Measurements from ENCODE around the gene GUK1. TPM values are rescaled to one million over a fixed set of nuclear protein-coding genes. Genes with fewer than 3 reads are reported as not detected.
A peak's percentile ranks its signal among the peaks of the same experiment; 100 is the strongest.

Gene GUK1
- total RNA-seq, 4 donors from 2014 or later = 234 to 504 (median 299) TPM

DNA sequence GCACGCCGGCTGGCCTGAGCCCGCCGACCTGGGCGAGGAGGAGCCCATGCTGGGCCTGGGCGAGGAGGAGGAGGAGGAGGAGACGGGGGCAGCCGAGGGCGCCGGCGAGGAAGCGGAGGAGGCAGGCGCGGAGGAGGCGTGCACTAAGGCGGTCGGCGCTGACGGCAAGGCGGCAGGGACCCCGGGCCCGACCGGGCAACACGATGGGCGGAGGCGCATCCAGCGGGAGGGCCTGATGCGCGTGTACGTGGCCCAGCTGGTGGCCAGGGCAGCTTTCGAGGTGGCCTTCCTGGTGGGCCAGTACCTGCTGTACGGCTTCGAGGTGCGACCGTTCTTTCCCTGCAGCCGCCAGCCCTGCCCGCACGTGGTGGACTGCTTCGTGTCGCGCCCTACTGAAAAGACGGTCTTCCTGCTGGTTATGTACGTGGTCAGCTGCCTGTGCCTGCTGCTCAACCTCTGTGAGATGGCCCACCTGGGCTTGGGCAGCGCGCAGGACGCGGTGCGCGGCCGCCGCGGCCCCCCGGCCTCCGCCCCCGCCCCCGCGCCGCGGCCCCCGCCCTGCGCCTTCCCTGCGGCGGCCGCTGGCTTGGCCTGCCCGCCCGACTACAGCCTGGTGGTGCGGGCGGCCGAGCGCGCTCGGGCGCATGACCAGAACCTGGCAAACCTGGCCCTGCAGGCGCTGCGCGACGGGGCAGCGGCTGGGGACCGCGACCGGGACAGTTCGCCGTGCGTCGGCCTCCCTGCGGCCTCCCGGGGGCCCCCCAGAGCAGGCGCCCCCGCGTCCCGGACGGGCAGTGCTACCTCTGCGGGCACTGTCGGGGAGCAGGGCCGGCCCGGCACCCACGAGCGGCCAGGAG lies 18.3 kb downstream of the GUK1 start:
- Histone ChIP-seq H3K27ac (no peak overlapping the region), H3K4me3 (no peak overlapping the region), H3K4me1 (peaks cover 0 to 62% (median 8%) of the 10 kb centered on the region in 3 donors), H3K36me3 (no peaks in the 10 kb centered on the region), H3K27me3 (peaks cover 20% of the 10 kb centered on the region), H3K9me3 (no peaks in the 10 kb centered on the region)
- ATAC-seq = no peak
- 50% methylated on average over 2 of the region's 98 CpGs; no CpG with 5 or more reads in 1 of the 2 donors for WGBS, 2 donors (ENCODE audit: low coverage in 1 of 2)
- TF ChIP-seq CTCF (IDR thresholded peaks at IDR 0.05) (no peak), POLR2A (IDR thresholded peaks at IDR 0.05) (no peak), EP300 (IDR thresholded peaks at IDR 0.05) (no peak), POLR2AphosphoS5 (IDR thresholded peaks at IDR 0.05) (no peak)

DNA sequence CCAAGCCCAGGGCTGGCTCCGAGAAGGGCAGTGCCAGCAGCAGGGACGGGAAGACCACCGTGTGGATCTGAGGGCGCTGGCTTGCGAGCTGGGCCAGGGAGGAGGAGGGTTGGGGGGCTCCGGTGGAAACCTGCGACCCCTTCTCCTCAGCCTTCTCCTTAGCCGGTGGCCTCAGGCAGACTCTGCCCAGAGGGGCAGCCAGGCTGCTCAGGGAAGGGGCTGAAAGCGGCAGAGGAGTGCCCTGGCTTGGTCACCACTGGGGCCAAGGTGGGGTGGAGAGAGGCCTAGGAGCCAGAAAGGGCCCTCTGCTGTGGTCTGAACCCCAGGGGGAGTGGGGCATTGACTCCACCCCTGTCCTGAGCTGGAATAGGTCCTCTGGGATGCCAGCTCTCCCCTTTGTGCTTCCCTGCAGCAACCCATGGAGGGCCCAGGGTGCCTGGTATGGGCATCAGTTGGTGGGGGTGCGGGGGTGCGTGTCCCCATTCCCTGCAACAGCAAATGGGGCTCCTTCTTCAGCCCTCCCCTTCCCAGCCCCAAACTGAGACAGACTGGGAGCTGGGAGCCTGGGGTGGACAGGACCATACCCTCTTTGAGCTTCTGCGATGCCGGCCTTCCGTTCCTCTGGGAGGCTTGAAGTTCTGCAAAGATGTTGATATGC lies 19.1 kb downstream of the GUK1 start:
- H3K9me3 ChIP-seq = no peaks in the 10 kb centered on the region
- H3K27me3 ChIP-seq = peaks cover 20% of the 10 kb centered on the region
- H3K36me3 ChIP-seq = no peaks in the 10 kb centered on the region
- no peak for TF ChIP-seq CTCF (IDR thresholded peaks at IDR 0.05)
- no peak overlapping the region for H3K4me3 ChIP-seq
- WGBS, 2 donors (ENCODE audit: low coverage in 1 of 2) = 100% methylated on average over 1 of the region's 14 CpGs; no CpG with 5 or more reads in 1 of the 2 donors
- H3K4me1 ChIP-seq = peaks cover 0 to 66% (median 9%) of the 10 kb centered on the region in 3 donors
- ATAC-seq = no peak
- H3K27ac ChIP-seq = no peak overlapping the region

DNA sequence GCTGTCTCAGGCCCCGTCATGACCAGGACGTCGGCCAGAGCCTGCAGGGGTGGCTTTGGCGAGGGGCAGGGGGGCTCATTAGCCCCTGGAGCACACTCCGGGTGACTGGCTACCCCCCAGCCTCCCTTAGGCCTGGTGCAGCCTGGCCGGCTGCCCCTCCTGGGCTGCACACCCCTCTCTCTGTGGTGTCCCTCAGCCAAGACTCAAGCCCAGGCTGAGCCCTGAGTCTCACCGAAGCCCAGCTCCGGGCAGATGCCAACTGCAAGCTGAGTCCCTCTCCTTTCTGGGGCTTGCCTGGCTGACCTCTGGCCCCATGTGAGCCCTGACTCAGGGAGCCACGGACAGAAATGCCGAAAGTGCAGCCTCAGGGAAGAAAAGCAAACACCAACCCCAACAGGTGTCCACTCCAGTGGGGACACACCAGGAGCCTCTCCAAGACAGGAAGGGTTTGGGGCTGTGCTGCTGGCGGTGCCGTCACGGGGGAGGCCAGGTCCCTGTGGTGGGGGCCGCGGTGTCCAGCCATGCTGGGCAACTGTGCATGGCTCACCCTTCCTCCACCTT lies 20.2 kb downstream of the GUK1 start:
- Histone ChIP-seq H3K4me3 (no peak overlapping the region), H3K27ac (no peak overlapping the region), H3K27me3 (peaks cover 20% of the 10 kb centered on the region), H3K9me3 (no peaks in the 10 kb centered on the region), H3K36me3 (no peaks in the 10 kb centered on the region), H3K4me1 (peaks cover 0 to 74% (median 9%) of the 10 kb centered on the region in 3 donors)
- no peak for ATAC-seq
- WGBS, 2 donors (ENCODE audit: low coverage in 1 of 2) = 75% methylated on average over 4 of the region's 15 CpGs; no CpG with 5 or more reads in 1 of the 2 donors
- TF ChIP-seq POLR2AphosphoS5 (IDR thresholded peaks at IDR 0.05) = no peak
- TF ChIP-seq POLR2A (IDR thresholded peaks at IDR 0.05) = no peak
- TF ChIP-seq EP300 (IDR thresholded peaks at IDR 0.05) = no peak

DNA sequence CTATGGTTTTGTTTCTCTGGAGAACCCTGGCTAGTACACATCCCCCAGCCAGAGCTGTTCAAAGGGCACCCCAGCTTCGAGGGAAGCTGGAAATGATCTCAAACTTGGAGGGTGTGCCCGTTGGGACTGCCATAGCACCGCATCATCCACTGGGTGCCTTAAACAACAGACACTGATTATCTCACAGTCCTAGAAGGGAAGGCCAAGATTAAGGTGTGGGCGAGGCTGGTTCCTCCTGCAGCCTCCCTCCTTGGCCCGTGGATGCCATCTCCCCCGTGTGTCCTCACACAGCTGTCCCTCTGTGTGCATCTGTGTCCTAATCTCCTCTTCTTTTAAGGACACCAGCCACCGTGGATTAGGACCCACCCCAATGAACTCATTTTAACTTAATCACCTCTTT lies 21.3 kb downstream of the GUK1 start:
- ATAC-seq = no peak
- 29 to 69% methylated on average over 3 to 5 of the region's 7 CpGs for WGBS, 2 donors (ENCODE audit: low coverage in 1 of 2)
- no peak for TF ChIP-seq POLR2A (IDR thresholded peaks at IDR 0.05)
- no peak for TF ChIP-seq EP300 (IDR thresholded peaks at IDR 0.05)
- TF ChIP-seq POLR2AphosphoS5 (IDR thresholded peaks at IDR 0.05) = no peak
- no peak for TF ChIP-seq CTCF (IDR thresholded peaks at IDR 0.05)
- Histone ChIP-seq H3K36me3 (no peaks in the 10 kb centered on the region), H3K27ac (peak overlapping the region in 3 of 4 donors; percentile 52 to 100 (median 58)), H3K9me3 (no peaks in the 10 kb centered on the region), H3K27me3 (peaks cover 20% of the 10 kb centered on the region), H3K4me1 (peaks cover 0 to 66% (median 9%) of the 10 kb centered on the region in 3 donors), H3K4me3 (no peak overlapping the region)

GRCh38 chr1:228161866-228162265 lies 21.8 kb downstream of the GUK1 start:
- no peak overlapping the region for H3K4me3 ChIP-seq
- WGBS, 2 donors (ENCODE audit: low coverage in 1 of 2) = 79 to 83% methylated on average over 2 to 6 of the region's 9 CpGs
- H3K27ac ChIP-seq = peak overlapping the region in 3 of 4 donors; percentile 52 to 100 (median 58)

More at GRCh38 chr1:228161866-228162265, 21.8 kb downstream of the GUK1 start:
- TF ChIP-seq POLR2A (IDR thresholded peaks at IDR 0.05) (no peak), POLR2AphosphoS5 (IDR thresholded peaks at IDR 0.05) (no peak), EP300 (IDR thresholded peaks at IDR 0.05) (no peak), CTCF (IDR thresholded peaks at IDR 0.05) (no peak)
- H3K4me1 ChIP-seq = peaks cover 0 to 68% (median 9%) of the 10 kb centered on the region in 3 donors
- H3K36me3 ChIP-seq = no peaks in the 10 kb centered on the region
- H3K9me3 ChIP-seq = no peaks in the 10 kb centered on the region
- ATAC-seq = no peak
- peaks cover 20% of the 10 kb centered on the region for H3K27me3 ChIP-seq

Data from gastroesophageal sphincter (tissue), 4 donors.